IMR-90 (cell line): Measurements from ENCODE around the gene IL20RA. TPM values are rescaled to one million over a fixed set of nuclear protein-coding genes. Genes with fewer than 3 reads are reported as not detected.

Source experiments
- ATAC-seq: fragments of 200-7000 bp; cut with Tn5 transposase; 2 replicates; pipeline ENCODE4 v1.9.1; 2020; ENCODE audit warnings: low read depth, mild to moderate bottlenecking, moderate library complexity
- BruUV-seq: library from RNA; stranded (reverse); fragments of 400-500 nt; replicated peaks from 2 replicates; lab custom pipeline; 2021; lab: Mats Ljungman, UMichigan
- CTCF ChIA-PET: fragments of 300-600 bp; formaldehyde crosslinking; extraction: SDS; loops from one replicate; lab custom pipeline; 2021; ENCODE audit warnings: antibody characterized with exemption; lab: Yijun Ruan, JAX
- POLR2A ChIA-PET: fragments of 300-600 bp; sonication (Branson Sonifier 250); formaldehyde crosslinking; loops from one replicate; lab custom pipeline; 2022; ENCODE audit warnings: antibody characterized with exemption; ENCODE audit not compliant: unreplicated experiment; lab: Charles Lee
- DNase-seq: peaks from one replicate; pipeline ENCODE4 v3.0.0; 2013
- H2AFZ ChIP-seq: replicated peaks from 2 replicates; pipeline ENCODE3; 2013; ENCODE audit warnings: low read length, mild to moderate bottlenecking; ENCODE audit not compliant: poor library complexity
- H2AK5ac ChIP-seq: 2 replicates; pipeline ENCODE4 v1.6.1; 2013; ENCODE audit warnings: low read depth, low read length, inconsistent platforms
- H2AK9ac ChIP-seq: replicated peaks from 2 replicates; pipeline ENCODE3; 2013; ENCODE audit warnings: mild to moderate bottlenecking, low read depth, low read length, moderate library complexity; ENCODE audit not compliant: poor library complexity
- H2BK120ac ChIP-seq: 2 replicates; pipeline ENCODE4 v1.6.1; 2013; ENCODE audit warnings: low read depth, low read length, inconsistent platforms
- H2BK15ac ChIP-seq: 3 replicates; pipeline ENCODE4 v1.6.1; 2013; ENCODE audit warnings: low read depth, low read length, inconsistent platforms
- H2BK20ac ChIP-seq: 2 replicates; pipeline ENCODE4 v1.6.1; 2013; ENCODE audit warnings: low read depth, mild to moderate bottlenecking, inconsistent platforms, low read length, moderate library complexity
- H2BK5ac ChIP-seq: 2 replicates; pipeline ENCODE4 v1.6.1; 2013; ENCODE audit warnings: mild to moderate bottlenecking, low read depth, low read length, inconsistent platforms; ENCODE audit not compliant: poor library complexity, severe bottlenecking
- H3K14ac ChIP-seq: replicated peaks from 2 replicates; pipeline ENCODE4 v1.6.1; 2013; ENCODE audit warnings: low read depth, low read length, inconsistent platforms
- H3K18ac ChIP-seq: 2 replicates; pipeline ENCODE4 v1.6.1; 2013; ENCODE audit warnings: low read depth, low read length, control low read depth
- H3K23ac ChIP-seq: 2 replicates; pipeline ENCODE4 v1.6.1; 2013; ENCODE audit warnings: low read depth, low read length, inconsistent platforms
- H3K27ac ChIP-seq: 2 replicates; pipeline ENCODE4 v1.5.1; 2013; ENCODE audit warnings: mild to moderate bottlenecking, control low read depth, low read length; ENCODE audit not compliant: insufficient read depth
- H3K27me3 ChIP-seq: 2 replicates; pipeline ENCODE4 v1.6.1; 2013; ENCODE audit warnings: low read length; ENCODE audit not compliant: control insufficient read depth, insufficient read depth
- H3K36me3 ChIP-seq: 2 replicates; pipeline ENCODE4 v1.6.1; 2013; ENCODE audit warnings: low read length, mixed read lengths; ENCODE audit not compliant: control insufficient read depth, insufficient read depth
- H3K4ac ChIP-seq: 2 replicates; pipeline ENCODE4 v1.6.1; 2013; ENCODE audit warnings: low read depth, low read length, inconsistent platforms
- H3K4me1 ChIP-seq: 2 replicates; pipeline ENCODE4 v1.6.1; 2013; ENCODE audit warnings: low read length, mixed read lengths; ENCODE audit not compliant: control insufficient read depth, insufficient read depth
- H3K4me2 ChIP-seq: 2 replicates; pipeline ENCODE4 v1.6.1; 2013; ENCODE audit warnings: low read depth, mild to moderate bottlenecking, control low read depth, low read length, moderate library complexity
- H3K4me3 ChIP-seq: 2 replicates; pipeline ENCODE4 v1.5.1; 2013; ENCODE audit warnings: low read depth, mild to moderate bottlenecking, control low read depth, low read length, moderate library complexity; ENCODE audit not compliant: insufficient read depth
- H3K56ac ChIP-seq: 2 replicates; pipeline ENCODE4 v1.6.1; 2013; ENCODE audit warnings: low read length, inconsistent platforms; ENCODE audit not compliant: insufficient read depth; ENCODE audit errors: extremely low read depth
- H3K79me1 ChIP-seq, 2 experiments: 2 replicates each; pipeline ENCODE4 v1.6.1; 2013; ENCODE audit warnings: low read length in 2 of 2, inconsistent platforms in 1 of 2, low read depth in 1 of 2
- H3K9ac ChIP-seq: 2 replicates; pipeline ENCODE4 v1.6.1; 2013; ENCODE audit warnings: low read depth, low read length, control low read depth
- H3K9me1 ChIP-seq: 2 replicates; pipeline ENCODE4 v1.6.1; 2013; ENCODE audit warnings: low read length, inconsistent platforms; ENCODE audit not compliant: insufficient read depth
- H3K9me3 ChIP-seq: 2 replicates; pipeline ENCODE4 v1.6.1; 2013; ENCODE audit warnings: low read length; ENCODE audit not compliant: control insufficient read depth, insufficient read depth
- H4K20me1 ChIP-seq: 2 replicates; pipeline ENCODE4 v1.6.1; 2013; ENCODE audit warnings: low read length, inconsistent platforms; ENCODE audit not compliant: insufficient read depth
- H4K5ac ChIP-seq: 2 replicates; pipeline ENCODE4 v1.6.1; 2013; ENCODE audit warnings: mild to moderate bottlenecking, low read depth, low read length, control low read depth
- H4K8ac ChIP-seq, 2 experiments: 2 replicates each; pipeline ENCODE4 v1.6.1; 2013; ENCODE audit warnings: low read depth in 2 of 2, low read length in 2 of 2, control low read depth in 1 of 2, inconsistent platforms in 1 of 2
- H4K91ac ChIP-seq: 2 replicates; pipeline ENCODE4 v1.6.1; 2013; ENCODE audit warnings: low read depth, low read length, inconsistent platforms; ENCODE audit not compliant: insufficient read depth
- CHD1 ChIP-seq: IDR thresholded peaks from 2 replicates; pipeline ENCODE4 v1.6.1; 2012; ENCODE audit warnings: low read depth, low read length, improper control_type of control experiment
- MXI1 ChIP-seq: IDR thresholded peaks from 2 replicates; pipeline ENCODE4 v1.6.1; 2012; ENCODE audit warnings: low read depth, mild to moderate bottlenecking, low read length, moderate library complexity, borderline replicate concordance
- RFX5 ChIP-seq: IDR thresholded peaks from 2 replicates; pipeline ENCODE4 v1.8.0; 2012; ENCODE audit warnings: low read depth, mild to moderate bottlenecking, low read length, moderate library complexity
- WGBS, 2 experiments: methylation state at CpG; one replicate each; pipeline versions ENCODE4 v1.1.5 to v1.1.7; 2013; ENCODE audit warnings: missing lambda C conversion rate in 2 of 2; ENCODE audit not compliant: insufficient read length in 1 of 2; ENCODE audit errors: extremely low coverage in 2 of 2; 5-methylcytosine and 5-hydroxymethylcytosine counted together
- dilution Hi-C: fragments of 300-500 bp; cut with HindIII; formaldehyde crosslinking; loops from one replicate; pipeline ENCODE4 v1.14.3; 2018; ENCODE audit warnings: low sequenced_read_pairs; ENCODE audit not compliant: unreplicated experiment
- in situ Hi-C: fragments of 300-500 bp; cut with MboI; formaldehyde crosslinking; loops from 3 replicates; pipeline ENCODE4 v1.14.3; 2019; ENCODE audit warnings: low sequenced_read_pairs, inconsistent platforms, mixed read lengths
- intact Hi-C: fragments of 100-400 bp; cut with micrococcal nuclease; formaldehyde crosslinking; loops from 2 replicates; pipeline ENCODE4 v1.10.0; 2022
- polyA plus RNA-seq, 3 experiments: library from polyadenylated mRNA; depleted of rRNA; stranded (reverse); fragments of >200 nt; gene quantifications; 2 replicates each; pipeline ENCODE4 v1.2.3, GENCODE V29; 2012; ENCODE audit warnings: low replicate concordance in 1 of 3
- total RNA-seq: library from RNA; depleted of rRNA; stranded (reverse); fragments of >200 nt; gene quantifications from 2 replicates; pipeline ENCODE4 v1.2.3, GENCODE V29; 2012

The IL20RA gene
- total and polyA plus RNA-seq, 2 of the 4 experiments (the other 2 are of a cell fraction), result 0.02 TPM; not detected in 1

GRCh38 chr6:137017081-137017480 lies 27.7 kb downstream of the IL20RA start:
- no TSS peak for BruUV-seq
- Histone ChIP-seq H3K18ac (no peak overlapping the region), H3K9me3 (no peaks in the 10 kb centered on the region), H3K9me1 (no peaks in the 10 kb centered on the region), H3K56ac (no peak overlapping the region), H3K4ac (no peak overlapping the region), H3K4me3 (no peak overlapping the region), H3K23ac (no peak overlapping the region), H3K4me1 (no peaks in the 10 kb centered on the region; the same call in 1 of the 2 replicates), H2BK20ac (no peak overlapping the region), H2BK120ac (no peak overlapping the region), H3K79me1 (no peaks in the 10 kb centered on the region), H2AFZ (no peak overlapping the region), H3K14ac (no peak overlapping the region), H4K5ac (no peak overlapping the region), H3K9ac (no peak overlapping the region), H2BK15ac (no peak overlapping the region), H3K27me3 (peaks cover 7% of the 10 kb centered on the region), H4K20me1 (no peaks in the 10 kb centered on the region), H3K4me2 (no peak overlapping the region), H2AK9ac (no peak overlapping the region), H4K8ac (no peak overlapping the region), H2BK5ac (no peak overlapping the region), H2AK5ac (no peak overlapping the region), H4K91ac (no peak overlapping the region), H3K27ac (no peak overlapping the region), H3K36me3 (no peaks in the 10 kb centered on the region)
- DNase-seq, result no peak
- ChIA-PET CTCF (no interaction called here), POLR2A (no interaction called here)
- 53% methylated on average over 2 of the region's 3 CpGs; no CpG with 5 or more reads in 1 of the 2 experiments for WGBS, 2 experiments
- TF ChIP-seq RFX5 (no peak), MXI1 (no peak), CHD1 (no peak)
- in situ Hi-C loops (loop anchor here (10.0 kb wide), 1 partner anchor 172 kb away; no protein-coding TSS in a partner anchor), dilution Hi-C loops (no loop called here), intact Hi-C loops (no loop called here)
- ATAC-seq, result no peak
